GM12865 (cell line): ENCODE results near the gene TTC34.

ENCODE experiments used
- DNase-seq: peaks from one replicate; pipeline ENCODE4 v3.0.0; 2010; ENCODE audit warnings: low read depth
- H3K4me3 ChIP-seq: 2 replicates; pipeline ENCODE4 v1.5.1; 2011; ENCODE audit warnings: mild to moderate bottlenecking, low read depth, low read length, control low read depth
- CTCF ChIP-seq: IDR thresholded peaks from 2 replicates; pipeline ENCODE4 v1.5.1; 2011; ENCODE audit warnings: low read length, control low read depth, low read depth, inconsistent platforms; ENCODE audit not compliant: insufficient read depth; ENCODE audit errors: missing control alignments

TTC34 gene

GRCh38 chr1:2837823-2838222 is 36.3 kb upstream of the TTC34 start:
- no peak for DNase-seq
- no peak overlapping the region for H3K4me3 ChIP-seq
- TF ChIP-seq CTCF: no peak

GRCh38 chr1:2837316-2837715 is 35.8 kb upstream of the TTC34 start:
- no peak for TF ChIP-seq CTCF
- no peak for DNase-seq
- no peak overlapping the region for H3K4me3 ChIP-seq

GRCh38 chr1:2836333-2836970 is 35.0 kb upstream of the TTC34 start:
- no peak overlapping the region for H3K4me3 ChIP-seq
- DNase-seq: no peak
- TF ChIP-seq CTCF: no peak

GRCh38 chr1:2835650-2836159 is 34.2 kb upstream of the TTC34 start:
- DNase-seq: no peak
- H3K4me3 ChIP-seq: no peak overlapping the region
- no peak for TF ChIP-seq CTCF

- no peak for DNase-seq
- TF ChIP-seq CTCF: no peak
- no peak overlapping the region for H3K4me3 ChIP-seq
These were observed 33.5 kb upstream of the TTC34 start for GRCh38 chr1:2834741-2835564.

- H3K4me3 ChIP-seq: no peak overlapping the region
- TF ChIP-seq CTCF: no peak
These were observed 32.6 kb upstream of the TTC34 start for GRCh38 chr1:2834146-2834475.

More at GRCh38 chr1:2834146-2834475, 32.6 kb upstream of the TTC34 start:
- no peak for DNase-seq
